ENCODE data around the gene EVX2.

DNA sequence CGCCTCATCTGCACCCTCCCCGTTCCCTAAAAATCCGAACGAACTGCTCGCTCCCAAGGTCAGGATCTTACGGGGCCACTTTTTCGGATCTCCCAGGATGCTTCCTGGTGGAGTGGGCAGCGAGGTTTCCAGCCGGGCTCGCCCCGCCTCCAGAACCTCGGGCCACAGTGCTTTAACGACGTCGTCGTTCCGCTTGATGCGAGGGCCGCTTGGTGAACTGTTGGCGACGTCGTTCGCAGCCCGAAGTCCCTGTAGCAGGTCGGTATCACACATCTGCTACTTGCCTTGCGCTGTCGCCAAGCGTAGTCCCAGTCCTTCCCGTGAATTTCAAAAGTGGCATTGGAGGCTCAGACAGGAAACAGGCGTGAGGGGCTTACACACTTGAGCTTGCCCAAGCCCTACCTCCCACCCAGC lies 15.3 kb downstream of the EVX2 start:
- peak; percentile 68 for TF ChIP-seq EZH2 (IDR thresholded peaks at IDR 0.05)
- TF ChIP-seq, protein P1, sequence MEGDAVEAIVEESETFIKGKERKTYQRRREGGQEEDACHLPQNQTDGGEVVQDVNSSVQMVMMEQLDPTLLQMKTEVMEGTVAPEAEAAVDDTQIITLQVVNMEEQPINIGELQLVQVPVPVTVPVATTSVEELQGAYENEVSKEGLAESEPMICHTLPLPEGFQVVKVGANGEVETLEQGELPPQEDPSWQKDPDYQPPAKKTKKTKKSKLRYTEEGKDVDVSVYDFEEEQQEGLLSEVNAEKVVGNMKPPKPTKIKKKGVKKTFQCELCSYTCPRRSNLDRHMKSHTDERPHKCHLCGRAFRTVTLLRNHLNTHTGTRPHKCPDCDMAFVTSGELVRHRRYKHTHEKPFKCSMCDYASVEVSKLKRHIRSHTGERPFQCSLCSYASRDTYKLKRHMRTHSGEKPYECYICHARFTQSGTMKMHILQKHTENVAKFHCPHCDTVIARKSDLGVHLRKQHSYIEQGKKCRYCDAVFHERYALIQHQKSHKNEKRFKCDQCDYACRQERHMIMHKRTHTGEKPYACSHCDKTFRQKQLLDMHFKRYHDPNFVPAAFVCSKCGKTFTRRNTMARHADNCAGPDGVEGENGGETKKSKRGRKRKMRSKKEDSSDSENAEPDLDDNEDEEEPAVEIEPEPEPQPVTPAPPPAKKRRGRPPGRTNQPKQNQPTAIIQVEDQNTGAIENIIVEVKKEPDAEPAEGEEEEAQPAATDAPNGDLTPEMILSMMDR (IDR thresholded peaks at IDR 0.05): no peak
- TF ChIP-seq EZH2phosphoT487 (IDR thresholded peaks at IDR 0.05): peak; percentile 66

Measured in neural progenitor cell (in vitro differentiated cells).